ENCODE results near the gene EXD3.

GRCh38 chr9:137315581-137316011 is 107.4 kb downstream of the EXD3 start:
- TF ChIP-seq POLR2A (IDR thresholded peaks at IDR 0.05; ENCODE audit: low read length), result no peak
- no peak for TF ChIP-seq CTCF (IDR thresholded peaks at IDR 0.05)
- TF ChIP-seq CEBPB (IDR thresholded peaks at IDR 0.05), result no peak
- no peak for TF ChIP-seq RCOR1 (IDR thresholded peaks at IDR 0.05; ENCODE audit: low read depth, low read length)
- TF ChIP-seq GATA3 (IDR thresholded peaks at IDR 0.05; ENCODE audit: borderline replicate concordance), result no peak
